Heart left ventricle (tissue), 16 donors: ENCODE results near the gene CTCF. TPM values are rescaled to one million over a fixed set of nuclear protein-coding genes. Genes with fewer than 3 reads are reported as not detected.

Experiments
- ATAC-seq, 4 donors: fragments of 200-7000 bp; cut with Tn5 transposase; one replicate each; pipeline ENCODE4 v1.9.1; 2020 to 2022; ENCODE audit warnings: moderate library complexity in 4 of 4, mild to moderate bottlenecking in 3 of 4, moderate number of reproducible peaks in 1 of 4
- DNase-seq, 5 donors: peaks; one replicate each; pipeline ENCODE4 v3.0.0-alpha.2; 2020
- H3K27ac ChIP-seq, 12 donors: fragments of 200-600 bp; sonication (generic) in 4 of 12; one replicate each; pipeline versions ENCODE4 v1.5.0 to v1.8.0; 2016 to 2022; ENCODE audit warnings: mild to moderate bottlenecking in 2 of 12
- H3K27me3 ChIP-seq, 9 donors: fragments of 200-600 bp; sonication (generic) in 2 of 9; one replicate each; pipeline versions ENCODE4 v1.5.1 to v1.8.0; 2016 to 2022; ENCODE audit warnings: mild to moderate bottlenecking in 3 of 9
- H3K36me3 ChIP-seq, 9 donors: fragments of 200-600 bp; sonication (generic) in 2 of 9; one replicate each; pipeline versions ENCODE4 v1.5.0 to v1.8.0; 2018 to 2022; ENCODE audit warnings: mild to moderate bottlenecking in 2 of 9
- H3K4me1 ChIP-seq, 12 donors: fragments of 200-600 bp; sonication (generic) in 4 of 12; one replicate each; pipeline versions ENCODE4 v1.5.0 to v1.8.0; 2016 to 2022; ENCODE audit warnings: mild to moderate bottlenecking in 3 of 12
- H3K4me3 ChIP-seq, 12 donors: fragments of 200-600 bp; sonication (generic) in 4 of 12; one replicate each; pipeline versions ENCODE4 v1.5.0 to v1.8.0; 2017 to 2022; ENCODE audit warnings: mild to moderate bottlenecking in 9 of 12, moderate library complexity in 4 of 12
- H3K9me3 ChIP-seq, 12 donors: fragments of 200-600 bp; sonication (generic) in 4 of 12; one replicate each; pipeline versions ENCODE4 v1.5.0 to v1.8.0; 2016 to 2022; ENCODE audit warnings: mild to moderate bottlenecking in 1 of 12
- CTCF ChIP-seq, 12 donors: fragments of 200-600 bp; sonication (generic) in 4 of 12; IDR thresholded peaks; one replicate each; pipeline versions ENCODE4 v1.5.0 to v1.8.0; 2018 to 2022; ENCODE audit warnings: antibody characterized with exemption in 12 of 12, mild to moderate bottlenecking in 5 of 12
- POLR2A ChIP-seq, 2 donors: fragments of 450-650 bp; IDR thresholded peaks; one replicate each; pipeline ENCODE4 v1.6.1; 2017; ENCODE audit warnings: antibody characterized with exemption in 2 of 2, mild to moderate bottlenecking in 2 of 2, moderate library complexity in 2 of 2
- whole genome bisulfite sequencing, 4 donors: extraction: QIAGEN DNeasy Blood & Tissue Kit in 2 of 4; methylation state at CpG; one replicate each; pipeline versions ENCODE4 v1.1.5 to v1.1.7; 2013 to 2018; 5-methylcytosine and 5-hydroxymethylcytosine counted together
- intact Hi-C, 10 donors: fragments of 100-400 bp; cut with DNase I; formaldehyde crosslinking; loops; one replicate each; pipeline versions ENCODE4 v1.11.1 to v1.14.2; 2022
- polyA plus RNA-seq, 2 donors: library from polyadenylated mRNA; stranded (reverse); fragments of 200-250 nt; gene quantifications; one replicate each; pipeline ENCODE4 v1.2.3, GENCODE V29; 2013
- total RNA-seq, 9 donors: library from RNA; depleted of rRNA in 2 of 9; stranded (reverse); fragments of >200 nt in 2 of 9; fragmentation: NEBNext Ultra II Directional in 3 of 9; extraction: Animal tissue kit (Norgen Biotek cat#: 25700) in 3 of 9; gene quantifications; one replicate each; pipeline versions ENCODE4 v1.1.0 to v1.2.4, GENCODE V29; 2016 to 2023
- donor health status: ischemic (EF 13 %, LVEDD 7.1; RV severe dilation, severe dysfunction).
- donor health status: healthy with polysubstance abuse.
- donor health status: DM: no; HTN: yes; CAD: no.
- donor health status: DM: no; HTN: no; CAD: no.
- donor health status: ischemic (EF 25% LVEDD 6.9; RV normal size, moderate dysfunction).
- donor health status: ischemic (EF 25% LVEDD 5.7; RV mildly dilated, moderate dysfunction).
- donor health status: healthy.
- donor health status: DM: yes; HTN: yes; CAD: no.
- donor health status: ischemic (EF 35%, LVEDD 5.7; RV mildly dilated, moderate dysfunction).
- donor health status: nonischemic (EF 11% LVEDD 7.7; RV severe dilation, severe dysfunction).
- donor health status: DM: yes; HTN: yes; CAD: no.
- donor health status: PGD.
- donor health status: ischemic (EF 29% LVEDD 5.4; RV normal size, mild dysfunction).
- donor health status: nonischemic (EF 23%, LVEDD 6.1; RV moderate dilation, normal function).

CTCF gene
- total and polyA plus RNA-seq, 11 donors, result 13.9 to 35.8 (median 25.3) TPM

GRCh38 chr16:67632415-67633172 is 70.3 kb downstream of the CTCF start:
- peaks cover 0 to 100% (median 91%) of the 10 kb centered on the region in 9 donors for H3K36me3 ChIP-seq
- WGBS, 4 donors, result 53 to 62% (median 60%) methylated on average over 7 of the region's 7 CpGs
- ATAC-seq, result peak; percentile 70 to 84 (median 76)

GRCh38 chr16:67636713-67637112 is 74.4 kb downstream of the CTCF start:
- intact Hi-C loops, result no loop called here
- H3K4me3 ChIP-seq, result no peak overlapping the region
- peaks cover 0 to 84% (median 68%) of the 10 kb centered on the region in 9 donors for H3K36me3 ChIP-seq
- H3K27ac ChIP-seq, result no peak overlapping the region
- no peak for TF ChIP-seq CTCF (IDR thresholded peaks at IDR 0.05)
- peaks cover 0 to 23% (median 6%) of the 10 kb centered on the region in 12 donors for H3K4me1 ChIP-seq
- H3K9me3 ChIP-seq, result no peaks in the 10 kb centered on the region
- WGBS, 4 donors, result 89 to 92% (median 91%) methylated on average over 8 of the region's 8 CpGs
- no peaks in the 10 kb centered on the region for H3K27me3 ChIP-seq
- DNase-seq, result no peak
- ATAC-seq, result no peak

More at GRCh38 chr16:67632415-67633172, 70.3 kb downstream of the CTCF start:
- no peaks in the 10 kb centered on the region for H3K27me3 ChIP-seq
- no peak overlapping the region for H3K4me3 ChIP-seq
- TF ChIP-seq CTCF (IDR thresholded peaks at IDR 0.05) (no peak), POLR2A (IDR thresholded peaks at IDR 0.05) (no peak)
- peaks cover 0 to 12% (median 3%) of the 10 kb centered on the region in 12 donors for H3K4me1 ChIP-seq
- intact Hi-C loops, result no loop called here
- peak in 3 of 5 donors; percentile 51 to 72 (median 65) for DNase-seq
- no peaks in the 10 kb centered on the region for H3K9me3 ChIP-seq
- no peak overlapping the region for H3K27ac ChIP-seq

- TF ChIP-seq CTCF (IDR thresholded peaks at IDR 0.05) (no peak), POLR2A (IDR thresholded peaks at IDR 0.05) (no peak)
- 83 to 90% (median 88%) methylated on average over 12 of the region's 12 CpGs for WGBS, 4 donors
- Histone ChIP-seq H3K27ac (no peak overlapping the region), H3K27me3 (no peaks in the 10 kb centered on the region), H3K4me1 (peaks cover 0 to 22% (median 8%) of the 10 kb centered on the region in 12 donors), H3K4me3 (no peak overlapping the region), H3K36me3 (peaks cover 0 to 75% (median 59%) of the 10 kb centered on the region in 9 donors), H3K9me3 (no peaks in the 10 kb centered on the region)
- ATAC-seq, result no peak
- no peak for DNase-seq
- intact Hi-C loops, result no loop called here
These were observed 75.3 kb downstream of the CTCF start for GRCh38 chr16:67637625-67638024.
